GM21717 (cell line): Measurements from ENCODE around the gene CANX.

ENCODE experiments used
- ATAC-seq: cut with Tn5 transposase; IDR thresholded peaks from one replicate; pipeline ENCODE4 v1.9.1; 2021; ENCODE audit warnings: mild to moderate bottlenecking, moderate library complexity; ENCODE audit not compliant: unreplicated experiment

CANX gene

DNA sequence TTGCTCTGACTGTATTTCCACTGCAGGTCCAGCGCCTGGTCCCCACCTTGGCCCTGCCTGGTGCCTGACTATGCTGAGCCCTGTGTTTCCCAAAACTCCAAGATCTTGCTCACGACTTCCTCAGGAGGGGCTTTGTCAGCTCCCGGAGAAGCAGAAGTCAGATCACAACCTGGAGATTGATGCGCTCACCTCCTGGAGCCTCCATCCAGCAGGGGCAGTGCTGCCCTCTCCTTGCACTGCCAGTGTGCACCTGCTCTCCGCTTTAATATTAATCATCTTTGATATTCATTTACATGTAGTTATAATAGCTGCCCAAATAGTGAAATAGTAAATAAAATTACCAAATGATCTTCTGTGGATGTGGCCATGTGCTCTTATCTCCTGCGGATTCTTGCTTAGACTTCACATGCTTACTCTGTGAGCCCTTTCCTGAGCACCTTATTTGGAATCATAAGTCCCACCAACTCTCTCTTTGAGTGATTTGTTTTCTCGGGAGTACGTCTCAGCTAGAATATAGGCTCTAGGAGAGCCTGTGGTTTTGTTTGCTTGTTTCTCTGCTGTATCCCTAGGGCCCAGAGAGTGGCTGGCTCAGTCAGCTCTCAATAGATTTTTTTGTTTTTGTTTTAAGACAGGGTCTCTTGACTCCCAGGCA lies 51.2 kb downstream of the CANX start:
- no peak for ATAC-seq

DNA sequence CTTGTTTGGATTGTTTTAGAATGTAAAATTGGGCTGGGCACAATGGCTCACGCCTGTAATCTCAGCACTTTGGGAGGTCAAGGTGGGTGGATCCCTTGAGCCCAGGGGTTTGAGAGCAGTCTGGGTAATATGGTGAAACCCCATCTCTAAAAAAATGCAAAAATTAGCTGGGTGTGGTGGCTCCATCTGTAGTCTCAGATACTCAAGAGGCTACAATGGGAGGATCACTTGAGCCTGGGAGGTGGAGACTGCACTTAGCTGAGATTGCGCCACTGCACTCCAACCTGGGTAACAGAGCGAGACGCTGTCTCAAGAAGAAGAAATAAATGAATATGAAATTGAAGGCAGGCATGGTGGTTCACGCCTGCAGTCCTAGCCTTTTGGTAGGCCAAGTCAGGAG lies 55.2 kb downstream of the CANX start:
- ATAC-seq = no peak

DNA sequence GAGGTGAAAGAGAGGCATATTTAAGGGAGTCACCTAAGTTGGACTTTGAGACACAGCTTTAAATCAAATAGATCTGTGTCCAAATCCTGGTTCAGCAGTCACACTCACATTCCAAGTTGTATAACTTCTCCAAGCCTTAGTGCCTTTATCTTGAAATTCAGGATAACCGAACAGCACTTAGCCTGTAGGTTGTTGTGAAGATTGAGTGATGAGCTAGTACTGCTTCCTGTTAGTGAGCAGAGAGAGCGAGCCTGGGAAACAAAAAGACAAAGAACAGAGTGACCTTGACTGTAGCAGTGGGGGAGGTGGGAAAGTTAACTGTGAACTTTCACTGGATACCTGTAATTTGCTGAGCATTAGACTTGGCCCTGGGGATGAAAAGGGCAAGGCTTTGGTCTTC lies 56.3 kb downstream of the CANX start:
- ATAC-seq = no peak

DNA sequence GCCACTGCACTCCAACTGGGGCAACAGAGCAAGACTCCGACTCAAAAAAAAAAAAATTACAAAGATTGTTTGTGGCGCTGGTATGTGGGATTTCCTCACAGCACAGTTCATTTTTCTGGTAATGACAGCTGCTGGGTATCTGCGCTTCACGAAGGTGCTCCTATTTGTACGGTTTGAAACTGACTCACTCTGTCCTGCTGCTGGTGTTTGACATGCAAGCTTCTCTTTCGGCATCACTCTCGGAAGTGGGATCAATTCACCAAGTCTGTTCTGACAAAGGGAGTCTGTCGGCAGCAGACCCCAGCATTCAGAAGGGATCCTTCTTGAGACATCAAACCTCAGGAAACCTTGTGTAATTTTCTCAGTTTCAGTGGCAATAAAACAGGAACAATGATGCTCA lies 60.2 kb downstream of the CANX start:
- no peak for ATAC-seq

DNA sequence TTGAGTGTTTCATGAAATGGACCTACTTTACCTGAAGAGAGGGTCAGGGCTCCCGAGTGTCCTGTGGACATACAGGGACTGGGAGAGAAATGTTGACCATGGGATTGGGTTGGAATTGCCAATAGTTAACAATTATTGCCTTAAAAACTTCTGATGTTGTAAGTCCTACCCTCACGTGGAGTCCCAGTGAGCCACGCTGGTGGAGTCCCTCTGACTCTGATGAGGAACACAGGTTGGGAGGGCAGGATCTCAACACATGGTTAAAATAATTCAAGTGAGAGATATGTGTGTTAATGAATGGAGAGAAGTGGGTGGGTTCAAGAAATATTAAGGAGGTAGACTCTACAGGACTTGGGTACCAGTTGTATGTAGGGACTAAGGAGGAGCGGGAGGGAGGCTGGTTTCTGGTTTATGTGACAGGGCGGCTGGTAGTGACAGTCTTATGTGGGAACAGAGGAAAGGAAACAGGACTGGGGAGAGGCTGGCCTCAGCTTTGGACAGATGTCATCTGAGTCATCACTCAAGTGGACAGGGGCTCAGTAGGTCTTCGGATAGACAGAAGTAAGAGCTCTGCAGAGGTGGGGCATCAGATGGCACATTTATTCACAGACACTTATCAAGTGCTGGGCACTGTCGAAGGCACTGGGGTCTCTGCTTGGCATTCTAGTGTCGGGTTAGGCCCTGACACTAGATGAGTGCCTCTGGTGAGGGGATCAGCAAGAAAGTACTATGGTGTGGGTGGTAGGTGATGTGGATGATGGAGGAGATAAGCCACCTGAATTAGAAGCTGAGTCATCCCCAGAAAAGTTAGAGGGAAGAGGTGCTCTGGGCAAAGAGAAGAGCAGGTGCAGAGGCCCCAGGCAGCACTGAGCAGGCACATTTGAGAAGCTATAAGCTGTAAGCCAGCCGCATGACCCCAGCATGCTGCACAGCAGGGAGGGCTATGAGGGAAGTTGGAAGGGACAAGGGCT lies 61.1 kb downstream of the CANX start:
- ATAC-seq = no peak

DNA sequence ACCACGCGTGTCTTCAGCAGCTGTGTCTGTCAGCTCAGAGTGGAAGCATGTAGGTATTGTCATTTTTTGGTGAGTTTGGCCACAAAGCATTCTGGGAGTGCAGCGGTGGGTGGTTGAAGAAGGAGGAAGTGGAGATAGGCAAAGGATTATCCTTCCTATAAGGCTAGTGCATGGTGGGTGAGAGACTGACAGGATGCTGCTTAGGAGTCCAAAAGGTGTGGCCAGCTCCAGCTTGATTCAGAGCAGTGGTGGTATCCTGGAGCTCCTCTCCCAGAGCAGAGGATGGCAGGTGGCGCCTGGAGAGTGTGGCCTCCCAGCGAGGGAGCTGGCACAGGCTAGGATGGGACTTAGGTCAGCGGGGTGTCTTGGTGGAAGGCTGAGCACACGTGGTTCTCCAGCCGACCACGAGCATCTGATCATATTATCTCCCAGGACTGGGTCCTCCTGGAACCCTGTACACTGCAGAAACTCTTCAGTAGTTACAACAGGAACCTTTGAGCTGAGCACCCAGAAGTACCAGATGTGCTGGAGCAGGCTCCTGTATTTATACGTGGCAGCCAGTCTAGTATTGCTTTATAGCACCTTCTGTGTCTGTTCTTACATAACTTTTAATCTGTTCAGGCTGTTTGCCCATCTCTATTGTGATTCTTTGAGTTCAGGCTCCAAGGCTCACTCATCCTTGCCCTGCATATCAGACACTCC lies 63.5 kb downstream of the CANX start:
- ATAC-seq = peak; percentile 44

DNA sequence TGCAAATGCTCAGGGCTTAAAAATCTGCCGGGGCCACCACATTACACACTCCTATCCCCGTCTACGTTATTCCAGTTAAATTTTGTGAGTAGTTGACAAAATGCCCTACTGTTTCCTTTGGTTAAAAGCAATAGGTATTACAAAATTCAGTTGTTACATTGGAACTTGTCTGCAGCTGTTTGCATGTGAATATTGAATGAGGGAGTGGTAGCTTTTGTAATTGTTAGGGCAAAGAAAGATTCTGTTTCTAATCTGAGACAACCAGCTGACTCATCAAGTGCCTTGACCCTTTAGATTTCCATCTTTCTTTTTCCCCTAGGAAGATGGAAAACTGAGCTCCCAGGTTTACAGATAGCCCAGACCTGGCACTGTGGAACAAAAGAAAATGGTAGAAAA lies 64.0 kb downstream of the CANX start:
- ATAC-seq = no peak

DNA sequence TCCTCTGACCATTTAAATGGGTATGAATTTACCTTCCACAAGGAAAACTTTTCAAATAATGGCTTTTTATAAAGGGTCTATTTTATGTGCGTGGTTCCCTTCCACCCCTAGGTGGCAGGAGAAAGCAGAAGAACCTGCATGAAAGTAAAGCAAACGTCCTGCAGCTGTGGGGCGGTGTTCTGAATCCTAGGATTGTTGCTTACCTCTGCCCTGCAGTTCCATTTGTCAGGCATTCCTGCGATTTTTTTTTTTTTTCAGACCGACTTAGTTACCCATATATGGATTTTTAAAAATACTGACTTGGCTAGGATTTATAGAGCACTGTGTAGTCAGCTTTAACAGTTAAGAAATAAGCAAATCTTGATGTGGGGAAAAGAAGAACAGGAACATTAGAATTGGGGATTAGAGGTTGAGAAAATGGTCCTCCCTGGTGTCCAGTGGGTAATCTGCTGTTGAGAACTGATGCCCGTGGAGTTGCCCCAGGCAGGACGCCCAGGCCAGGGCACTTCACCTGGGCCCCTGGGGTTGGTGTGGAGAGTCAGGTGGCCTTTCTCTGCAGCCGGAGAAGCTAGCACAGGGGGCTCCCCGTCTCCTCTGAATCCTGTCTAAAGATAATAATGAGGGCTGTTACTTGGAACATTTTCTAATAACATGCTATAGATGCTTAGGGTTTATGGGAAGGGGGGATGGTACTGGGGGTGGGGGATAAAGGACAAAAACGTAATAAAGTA lies 64.6 kb downstream of the CANX start:
- ATAC-seq = peak; percentile 53

GRCh38 chr5:179764056-179764455 lies 65.3 kb downstream of the CANX start:
- ATAC-seq = no peak

DNA sequence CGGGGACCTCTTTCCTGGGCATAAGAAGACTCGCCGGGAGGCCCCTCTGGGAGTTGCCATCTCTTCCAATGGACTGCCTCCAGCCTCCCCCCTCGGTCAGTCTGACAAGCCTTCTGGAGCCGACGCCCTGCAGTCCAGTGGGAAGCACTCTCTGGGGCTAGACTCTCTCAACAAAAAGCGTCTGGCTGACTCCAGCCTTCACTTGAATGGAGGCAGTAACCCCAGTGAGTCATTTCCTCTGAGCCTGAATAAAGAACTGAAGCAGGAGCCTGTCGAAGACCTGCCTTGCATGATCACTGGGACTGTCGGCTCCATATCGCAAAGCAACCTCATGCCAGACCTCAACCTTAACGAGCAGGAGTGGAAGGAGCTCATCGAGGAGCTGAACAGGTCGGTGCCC lies 66.6 kb downstream of the CANX start:
- no peak for ATAC-seq

DNA sequence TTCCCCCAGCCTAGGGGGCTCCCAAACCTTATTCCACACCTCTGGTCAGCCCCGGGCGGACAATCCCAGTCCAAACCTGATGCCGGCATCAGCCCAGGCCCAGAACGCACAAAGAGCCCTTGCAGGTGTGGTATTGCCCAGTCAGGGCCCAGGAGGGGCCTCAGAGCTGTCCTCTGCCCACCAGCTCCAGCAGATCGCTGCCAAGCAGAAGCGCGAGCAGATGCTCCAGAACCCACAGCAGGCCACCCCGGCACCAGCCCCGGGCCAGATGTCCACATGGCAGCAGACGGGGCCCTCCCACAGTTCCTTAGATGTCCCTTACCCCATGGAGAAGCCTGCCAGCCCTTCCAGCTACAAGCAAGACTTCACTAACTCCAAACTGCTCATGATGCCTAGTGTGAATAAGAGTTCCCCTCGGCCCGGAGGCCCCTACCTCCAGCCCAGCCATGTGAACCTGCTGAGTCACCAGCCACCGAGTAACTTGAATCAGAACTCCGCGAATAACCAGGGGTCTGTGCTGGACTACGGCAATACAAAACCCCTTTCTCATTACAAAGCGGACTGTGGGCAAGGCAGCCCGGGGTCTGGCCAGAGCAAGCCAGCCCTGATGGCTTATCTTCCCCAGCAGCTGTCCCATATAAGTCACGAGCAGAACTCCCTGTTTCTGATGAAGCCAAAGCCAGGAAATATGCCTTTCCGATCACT lies 67.4 kb downstream of the CANX start:
- ATAC-seq = no peak

- no peak for ATAC-seq
These were observed 68.1 kb downstream of the CANX start for GRCh38 chr5:179766726-179767455.

DNA sequence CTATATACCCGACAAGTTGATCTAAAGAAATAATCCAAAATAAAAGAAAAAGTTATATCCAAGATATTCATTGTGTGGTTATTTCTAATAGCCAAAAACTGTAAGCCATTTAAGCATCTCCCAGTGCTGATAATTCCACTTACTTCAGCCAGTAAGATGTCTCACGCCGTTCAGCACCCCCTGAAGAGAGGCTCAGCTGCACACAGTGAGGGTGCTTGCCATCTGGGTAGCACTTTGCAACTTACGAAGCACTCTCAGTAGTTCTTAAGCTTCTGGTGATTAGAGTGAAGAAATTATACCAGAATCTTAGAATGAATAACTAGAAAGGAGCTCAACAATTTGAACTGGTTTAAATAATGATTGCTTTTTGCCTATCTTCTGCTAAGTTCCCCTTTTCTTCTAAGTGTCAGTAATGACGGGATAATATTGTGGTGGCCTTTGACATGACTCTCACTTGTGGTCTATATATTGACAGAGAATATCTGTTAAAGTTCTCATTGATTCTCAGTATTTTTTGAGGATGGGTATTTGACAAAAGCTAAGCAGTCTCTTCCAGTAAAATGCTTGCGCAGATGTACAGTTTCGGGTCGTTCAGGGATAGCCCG lies 68.8 kb downstream of the CANX start:
- no peak for ATAC-seq

DNA sequence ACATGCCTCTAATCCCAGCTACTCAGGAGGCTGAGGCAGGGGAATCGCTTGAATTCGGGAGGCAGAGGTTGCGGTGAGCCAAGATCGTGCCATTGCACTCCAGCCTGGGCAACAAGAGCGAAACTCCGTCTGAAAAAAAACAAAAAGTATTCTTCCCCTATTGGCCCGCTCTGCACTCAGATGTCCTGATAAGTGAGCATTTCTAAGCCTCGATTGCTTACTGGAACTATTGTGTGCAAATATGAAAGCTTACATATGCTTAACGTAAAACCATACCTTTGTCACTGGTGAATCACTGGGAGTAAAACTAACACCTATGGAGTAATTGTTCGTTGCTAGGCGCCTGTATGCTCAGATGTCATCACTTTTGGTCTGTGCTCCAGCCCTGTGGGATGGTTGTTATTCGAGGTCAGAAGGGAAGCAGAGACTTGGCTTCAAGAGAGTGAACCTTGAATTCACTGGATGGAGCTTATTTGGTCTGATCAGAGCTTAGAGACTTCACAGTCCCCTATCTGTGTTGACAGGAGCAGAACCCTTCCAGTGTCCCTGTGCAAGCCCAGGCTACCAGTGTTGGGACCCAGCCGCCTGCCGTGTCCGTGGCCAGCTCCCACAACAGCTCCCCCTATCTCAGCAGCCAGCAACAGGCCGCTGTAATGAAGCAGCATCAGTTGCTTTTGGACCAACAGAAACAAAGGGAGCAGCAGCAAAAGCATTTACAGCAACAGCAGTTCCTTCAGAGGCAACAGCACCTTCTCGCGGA lies 69.7 kb downstream of the CANX start:
- no peak for ATAC-seq

GRCh38 chr5:179769271-179769670 lies 70.5 kb downstream of the CANX start:
- ATAC-seq = no peak

DNA sequence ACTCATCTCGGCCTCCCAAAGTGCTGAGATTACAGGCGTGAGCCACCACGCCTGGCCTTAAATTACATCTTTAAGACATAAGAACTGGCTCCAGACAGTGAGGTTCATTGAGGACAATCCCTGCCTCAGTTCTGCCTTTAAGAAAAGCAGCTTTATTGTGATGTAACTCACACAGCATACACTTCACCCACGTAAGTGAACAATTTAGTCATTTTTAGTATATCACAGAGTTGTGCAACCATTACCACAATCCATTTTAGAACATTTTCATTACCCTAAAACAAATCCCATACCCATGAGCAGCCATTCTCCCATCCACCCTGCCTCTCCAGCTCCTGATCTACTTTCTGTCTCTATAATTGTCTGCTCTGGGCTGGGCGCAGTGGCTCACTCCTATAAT lies 71.0 kb downstream of the CANX start:
- no peak for ATAC-seq

DNA sequence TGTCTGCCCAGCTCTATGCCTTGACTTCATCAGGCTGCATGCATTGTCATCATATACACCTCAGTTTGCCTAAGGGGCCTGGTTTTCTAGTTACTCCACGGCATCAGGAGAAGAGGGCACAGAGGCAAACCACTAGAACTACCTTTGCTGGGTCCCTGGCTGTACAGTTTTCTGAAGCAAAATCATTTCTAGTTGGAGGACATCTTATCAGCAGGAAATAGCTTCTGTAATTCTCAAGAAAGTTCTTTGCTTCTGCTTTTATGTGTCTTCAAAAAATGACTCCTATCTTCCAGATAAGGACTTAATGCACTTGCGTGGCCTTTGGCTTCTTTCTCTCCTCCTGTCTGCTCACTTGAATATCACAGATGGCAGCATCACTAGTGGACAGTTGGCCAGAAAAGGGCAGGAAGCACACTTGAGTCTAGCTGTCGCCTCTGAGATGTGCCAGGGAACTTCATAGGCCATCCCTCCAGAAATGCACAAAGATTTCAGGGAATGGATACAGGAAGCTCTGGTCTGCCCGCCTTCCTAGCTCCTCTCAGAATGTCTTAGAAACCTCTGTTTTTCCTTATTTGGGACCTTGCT lies 72.6 kb downstream of the CANX start:
- no peak for ATAC-seq

DNA sequence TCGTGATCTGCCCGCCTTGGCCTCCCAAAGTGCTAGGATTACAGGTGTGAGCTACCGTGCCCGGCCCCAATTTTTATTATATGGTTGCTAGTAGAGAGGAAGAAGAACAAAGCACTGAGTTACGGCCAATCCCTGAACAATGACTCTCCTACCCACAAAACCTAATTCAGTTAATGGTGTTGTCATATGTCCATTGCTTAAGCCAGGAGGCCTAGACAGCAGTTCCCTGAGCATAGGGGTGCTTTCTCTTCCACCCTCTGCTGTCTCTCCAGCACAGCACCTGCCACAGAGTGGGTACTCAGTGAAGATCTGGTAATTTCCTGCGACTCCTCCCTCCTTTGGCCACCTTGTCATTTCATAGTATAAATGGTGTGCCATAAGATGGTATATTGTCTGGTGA lies 73.6 kb downstream of the CANX start:
- ATAC-seq = no peak
